Endothelial cell of umbilical vein (primary cell): ENCODE measurements around the gene GNB1L. TPM values are rescaled to one million over a fixed set of nuclear protein-coding genes. Genes with fewer than 3 reads are reported as not detected.

ENCODE experiments used
- BruUV-seq: library from RNA; stranded (reverse); fragments of 400-500 nt; replicated peaks from 2 replicates; lab custom pipeline; 2021; lab: Mats Ljungman, UMichigan
- CTCF ChIA-PET: fragments of 300-600, 350-600 bp; sonication (Branson Sonifier 250); formaldehyde crosslinking; loops from one replicate; lab custom pipeline; 2021; ENCODE audit warnings: antibody characterized with exemption, inconsistent platforms; lab: Charles Lee
- POLR2A ChIA-PET: fragments of 300-600, 350-600 bp; sonication (Branson Sonifier 250); formaldehyde crosslinking; loops from one replicate; lab custom pipeline; 2021; ENCODE audit warnings: antibody characterized with exemption, inconsistent platforms; lab: Charles Lee
- DNase-seq: peaks from one replicate; pipeline ENCODE4 v3.0.0-alpha.2; 2011; ENCODE audit warnings: low read depth, low spot score
- FAIRE-seq: peaks from 2 replicates; lab custom pipeline; 2011; peaks lifted over from hg19 to GRCh38; lab: Jason Lieb, UNC
- H2AFZ ChIP-seq: 2 replicates; pipeline ENCODE4 v1.6.0; 2012; ENCODE audit warnings: low read depth, low read length, control low read depth, inconsistent platforms
- H3K27ac ChIP-seq: 2 replicates; pipeline ENCODE4 v1.5.1; 2011; ENCODE audit warnings: low read depth, mild to moderate bottlenecking, control low read depth, low read length, moderate library complexity; ENCODE audit not compliant: insufficient read depth
- H3K27me3 ChIP-seq, 2 experiments: 2 replicates each; pipeline versions ENCODE4 v1.6.0 to v1.6.1; 2011; ENCODE audit warnings: low read length in 2 of 2, mixed read lengths in 1 of 2; ENCODE audit not compliant: control insufficient read depth in 2 of 2, insufficient read depth in 2 of 2
- H3K36me3 ChIP-seq, 2 experiments: 2 replicates in 1 of 2; 3 replicates in 1 of 2; pipeline ENCODE4 v1.5.1; 2011; ENCODE audit warnings: low read length in 2 of 2, mild to moderate bottlenecking in 1 of 2, moderate library complexity in 1 of 2; ENCODE audit not compliant: control insufficient read depth in 2 of 2, insufficient read depth in 2 of 2; ENCODE audit errors: extremely low read depth in 1 of 2
- H3K4me1 ChIP-seq: 3 replicates; pipeline ENCODE4 v1.5.1; 2011; ENCODE audit warnings: mild to moderate bottlenecking, low read length; ENCODE audit not compliant: control insufficient read depth, insufficient read depth; ENCODE audit errors: extremely low read depth
- H3K4me2 ChIP-seq: 2 replicates; pipeline ENCODE4 v1.6.1; 2011; ENCODE audit warnings: low read length, control low read depth, mixed read lengths; ENCODE audit not compliant: insufficient read depth
- H3K4me3 ChIP-seq, 3 experiments: fragments of 200-600 bp in 1 of 3; sonication (generic), shearing (Covaris generic) in 1 of 3; replicated peaks in 1 of 3; 2 replicates each; pipeline ENCODE4 v1.5.1; 2011 to 2016; ENCODE audit warnings: control low read depth in 3 of 3, low read length in 3 of 3, mild to moderate bottlenecking in 2 of 3, inconsistent platforms in 1 of 3, low read depth in 1 of 3, moderate library complexity in 1 of 3; ENCODE audit not compliant: insufficient read depth in 1 of 3
- H3K79me2 ChIP-seq: 2 replicates; pipeline ENCODE4 v1.6.0; 2012; ENCODE audit warnings: low read length, inconsistent platforms; ENCODE audit not compliant: control insufficient read depth, insufficient read depth
- H3K9ac ChIP-seq: replicated peaks from 2 replicates; pipeline ENCODE3; 2011; ENCODE audit warnings: low read length, control low read depth; ENCODE audit not compliant: insufficient read depth; ENCODE audit errors: extremely low read depth
- H3K9me1 ChIP-seq: replicated peaks from 3 replicates; pipeline ENCODE4 v1.6.0; 2011; ENCODE audit warnings: mild to moderate bottlenecking, low read length; ENCODE audit not compliant: control insufficient read depth, insufficient read depth; ENCODE audit errors: extremely low read depth
- H3K9me3 ChIP-seq: replicated peaks from 2 replicates; pipeline ENCODE4 v1.5.1; 2012; ENCODE audit warnings: low read length, inconsistent platforms; ENCODE audit not compliant: control insufficient read depth, insufficient read depth
- H4K20me1 ChIP-seq: replicated peaks from 2 replicates; pipeline ENCODE3; 2011; ENCODE audit warnings: mild to moderate bottlenecking, low read length; ENCODE audit not compliant: control insufficient read depth, insufficient read depth; ENCODE audit errors: extremely low read depth
- CTCF ChIP-seq, 2 donors: IDR thresholded peaks; 1 replicate in 1 of 2; 2 replicates in 1 of 2; pipeline ENCODE4 v1.5.1; 2011; ENCODE audit warnings: low read length in 2 of 2, mild to moderate bottlenecking in 2 of 2, moderate library complexity in 2 of 2, control low read depth in 1 of 2, inconsistent platforms in 1 of 2, low read depth in 1 of 2; ENCODE audit not compliant: insufficient read depth in 1 of 2; ENCODE audit errors: extremely low read depth in 1 of 2
- EZH2 ChIP-seq: IDR thresholded peaks from 2 replicates; pipeline ENCODE4 v1.6.1; 2012; ENCODE audit warnings: borderline replicate concordance, low read depth, mild to moderate bottlenecking, moderate library complexity, low read length, inconsistent platforms; ENCODE audit not compliant: severe bottlenecking
- FOS ChIP-seq: IDR thresholded peaks from 2 replicates; pipeline ENCODE4 v1.6.1; 2011; ENCODE audit warnings: mild to moderate bottlenecking, low read length, moderate library complexity, borderline replicate concordance; ENCODE audit not compliant: insufficient read depth
- GATA2 ChIP-seq: IDR thresholded peaks from 2 replicates; pipeline ENCODE4 v1.7.0; 2011; ENCODE audit warnings: low read depth, mild to moderate bottlenecking, moderate library complexity, mixed read lengths, low read length; ENCODE audit not compliant: insufficient read length, insufficient read depth
- JUN ChIP-seq: IDR thresholded peaks from 2 replicates; pipeline ENCODE4 v1.6.1; 2011; ENCODE audit warnings: borderline replicate concordance, low read depth; ENCODE audit not compliant: insufficient read length, insufficient read depth
- MAX ChIP-seq: IDR thresholded peaks from 2 replicates; pipeline ENCODE4 v1.6.1; 2011; ENCODE audit not compliant: insufficient read depth, insufficient read length
- MYC ChIP-seq: IDR thresholded peaks from one replicate; pipeline ENCODE4 v1.6.1; 2011; ENCODE audit warnings: mild to moderate bottlenecking, low read depth, low read length
- POLR2A ChIP-seq: IDR thresholded peaks from 2 replicates; pipeline ENCODE4 v1.6.1; 2012; ENCODE audit warnings: low read depth, mild to moderate bottlenecking, control low read depth, low read length
- dilution Hi-C: fragments of 300-500 bp; cut with MboI; formaldehyde crosslinking; loops from one replicate; pipeline ENCODE4 v1.15.0; 2019; ENCODE audit warnings: low sequenced_read_pairs; ENCODE audit not compliant: extremely low pct_ligation_motif_present
- intact Hi-C: fragments of 100-400 bp; cut with micrococcal nuclease; formaldehyde crosslinking; loops from one replicate; pipeline ENCODE4 v1.10.0; 2022
- polyA plus RNA-seq, 4 experiments: library from polyadenylated mRNA; depleted of rRNA in 3 of 4; stranded (reverse) in 3 of 4; unstranded in 1 of 4; fragments of >200 nt; gene quantifications; 2 replicates each; pipeline versions ENCODE4 v1.2.1 to v1.2.3, GENCODE V29; 2011 to 2012; ENCODE audit warnings: missing spikeins in 1 of 4
- total RNA-seq: library from RNA; stranded (reverse); gene quantifications from 2 replicates; pipeline ENCODE4 v1.2.3, GENCODE V29; 2021

Gene GNB1L
- total and polyA plus RNA-seq, 2 donors (not counting 3 experiments of a cell fraction or from before 2014, with no cell fraction given) = 5.4 to 5.9 TPM

GRCh38 chr22:19745155-19746101 lies 109.2 kb downstream of the GNB1L start:
- no peaks in the 10 kb centered on the region for H3K79me2 ChIP-seq
- no peak overlapping the region for H3K4me2 ChIP-seq
- no peak overlapping the region for H3K4me3 ChIP-seq
- H3K36me3 ChIP-seq = no peaks in the 10 kb centered on the region
- ChIA-PET CTCF (interaction anchor here (1.1 to 3.4 kb wide), 5 partner anchors 8 to 174 kb away, joined by 3 to 32 read pairs (median 8); no protein-coding TSS in a partner anchor), POLR2A (no interaction called here)
- no peak overlapping the region for H3K27ac ChIP-seq
- BruUV-seq = no TSS peak
- FAIRE-seq (no peak), DNase-seq (no peak)
- no peak overlapping the region for H3K9ac ChIP-seq
- no peak for TF ChIP-seq JUN
- intact Hi-C loops (no loop called here), dilution Hi-C loops (no loop called here)
- no peaks in the 10 kb centered on the region for H3K9me3 ChIP-seq
- H3K4me1 ChIP-seq = peaks cover 9% of the 10 kb centered on the region
- no peaks in the 10 kb centered on the region for H3K9me1 ChIP-seq
- H4K20me1 ChIP-seq = no peaks in the 10 kb centered on the region
- H3K27me3 ChIP-seq = no peaks in the 10 kb centered on the region
- H2AFZ ChIP-seq = peak overlapping the region; percentile 97

- no peaks in the 10 kb centered on the region for H3K27me3 ChIP-seq
- H3K4me3 ChIP-seq = no peak overlapping the region
- FAIRE-seq (no peak), DNase-seq (no peak)
- no TSS peak for BruUV-seq
- intact Hi-C loops (no loop called here), dilution Hi-C loops (no loop called here)
- no peak overlapping the region for H3K9ac ChIP-seq
- H3K27ac ChIP-seq = no peak overlapping the region
- TF ChIP-seq POLR2A (no peak), CTCF (IDR thresholded peaks at IDR 0.05; ENCODE audit: extremely low read depth in 1 of 2, insufficient read depth in 1 of 2, low read depth in 1 of 2, low read length in 2 of 2) (no peak), EZH2 (no peak), FOS (no peak), JUN (no peak), MYC (no peak), GATA2 (no peak), MAX (no peak)
- POLR2A ChIA-PET = no interaction called here
- CTCF ChIA-PET = interaction anchor here (1.2 to 3.4 kb wide), 3 partner anchors 14 to 166 kb away, joined by 3 to 32 read pairs (median 19); no protein-coding TSS in a partner anchor
- H3K36me3 ChIP-seq = no peaks in the 10 kb centered on the region
- no peak overlapping the region for H2AFZ ChIP-seq
- H3K4me1 ChIP-seq = peaks cover 9% of the 10 kb centered on the region
- H3K9me3 ChIP-seq = no peaks in the 10 kb centered on the region
- H3K9me1 ChIP-seq = no peaks in the 10 kb centered on the region
- H3K4me2 ChIP-seq = no peak overlapping the region
- no peaks in the 10 kb centered on the region for H3K79me2 ChIP-seq
- no peaks in the 10 kb centered on the region for H4K20me1 ChIP-seq
Observed at GRCh38 chr22:19744350-19745006, 110.2 kb downstream of the GNB1L start.
